ENCODE measurements around the gene PNLIP.

PNLIP gene

GRCh38 chr10:116587878-116588591, 42.3 kb downstream of the PNLIP start:
- no peak for DNase-seq

- DNase-seq: no peak
These were observed 43.3 kb downstream of the PNLIP start for GRCh38 chr10:116588995-116589394.

GRCh38 chr10:116589926-116590325, 44.2 kb downstream of the PNLIP start:
- no peak for DNase-seq

- DNase-seq: no peak
These were observed 45.1 kb downstream of the PNLIP start, which contains the start of gene PNLIPRP1 for GRCh38 chr10:116590590-116591444. Gene PNLIPRP1, plus strand, starts transcription at chr10:116590959. Its CDS starts 171 bp downstream, at chr10:116591130.

GRCh38 chr10:116593139-116593740, 47.5 kb downstream of the PNLIP start:
- no peak for DNase-seq

GRCh38 chr10:116594525-116595035, 48.8 kb downstream of the PNLIP start:
- DNase-seq: no peak

- DNase-seq: no peak
These were observed 50.3 kb downstream of the PNLIP start for GRCh38 chr10:116596062-116596461.

- no peak for DNase-seq
These were observed 51.8 kb downstream of the PNLIP start for GRCh38 chr10:116597543-116597942.

- DNase-seq: no peak
These were observed 52.6 kb downstream of the PNLIP start for GRCh38 chr10:116598329-116598728.

- no peak for DNase-seq
These were observed 54.3 kb downstream of the PNLIP start for GRCh38 chr10:116599991-116600390.

GRCh38 chr10:116602648-116603400, 57.1 kb downstream of the PNLIP start:
- DNase-seq: no peak

GRCh38 chr10:116606061-116606483, 60.3 kb downstream of the PNLIP start:
- DNase-seq: no peak

- DNase-seq: no peak
These were observed 61.6 kb downstream of the PNLIP start for GRCh38 chr10:116607336-116607735.

- no peak for DNase-seq
These were observed 63.2 kb downstream of the PNLIP start for GRCh38 chr10:116608686-116609594.

GRCh38 chr10:116610443-116611152, 64.9 kb downstream of the PNLIP start:
- no peak for DNase-seq

- DNase-seq: no peak
These were observed 65.4 kb downstream of the PNLIP start for GRCh38 chr10:116611153-116611545.

- no peak for DNase-seq
These were observed 66.5 kb downstream of the PNLIP start for GRCh38 chr10:116612107-116612769.

- no peak for DNase-seq
These were observed 67.7 kb downstream of the PNLIP start for GRCh38 chr10:116613471-116613870.

GRCh38 chr10:116614796-116615195, 69.1 kb downstream of the PNLIP start:
- no peak for DNase-seq

- no peak for DNase-seq
These were observed 69.6 kb downstream of the PNLIP start for GRCh38 chr10:116615199-116615776.

Data from NCI-H1092 (cell line).